Activated B cell treated with CpG ODN at 0.5 μM for 24 hours (primary cell): ENCODE results near the gene STXBP1. TPM values are rescaled to one million over a fixed set of nuclear protein-coding genes. Genes with fewer than 3 reads are reported as not detected.
"Not testable (repeated sequence)": the region's sequence is repeated elsewhere in the genome, so short reads cannot be mapped to it uniquely, and the experiment has no call there.

ENCODE experiments used
- ATAC-seq: fragments of 200-7000 bp; cut with Tn5 transposase; one replicate; pipeline ENCODE4 v1.10.0; 2021; ENCODE audit warnings: low read depth, mild to moderate bottlenecking, moderate library complexity
- CTCF ChIA-PET: fragments of 350-600 bp; sonication (Branson Sonifier 250); formaldehyde crosslinking; loops from one replicate; lab custom pipeline; 2021; ENCODE audit warnings: antibody characterized with exemption; lab: Charles Lee
- POLR2A ChIA-PET: fragments of 350-600 bp; sonication (Branson Sonifier 250); formaldehyde crosslinking; loops from one replicate; lab custom pipeline; 2021; ENCODE audit warnings: antibody characterized with exemption; lab: Charles Lee
- DNase-seq: peaks from one replicate; pipeline ENCODE4 v3.0.0; 2022
- H3K27ac Mint-ChIP-seq: one replicate; pipeline ENCODE4 v1.8.0; 2020; ENCODE audit warnings: mixed read lengths
- H3K27me3 Mint-ChIP-seq: one replicate; pipeline ENCODE4 v1.8.0; 2021; ENCODE audit warnings: mixed read lengths
- H3K36me3 Mint-ChIP-seq: one replicate; pipeline ENCODE4 v1.8.0; 2021; ENCODE audit warnings: low read depth, mixed read lengths
- H3K4me1 Mint-ChIP-seq: one replicate; pipeline ENCODE4 v1.8.0; 2021; ENCODE audit warnings: mixed read lengths
- H3K4me3 Mint-ChIP-seq: one replicate; pipeline ENCODE4 v1.8.0; 2020; ENCODE audit warnings: mild to moderate bottlenecking, mixed read lengths
- H3K9me3 Mint-ChIP-seq: one replicate; pipeline ENCODE4 v1.8.0; 2020; ENCODE audit warnings: mixed read lengths
- CTCF ChIP-seq: fragments of 200-600 bp; IDR thresholded peaks from one replicate; pipeline ENCODE4 v1.8.0; 2022; ENCODE audit warnings: antibody characterized with exemption, mild to moderate bottlenecking
- intact Hi-C: fragments of 100-400 bp; cut with micrococcal nuclease; formaldehyde crosslinking; loops from one replicate; pipeline ENCODE4 v1.15.1; 2024
- total RNA-seq: library from RNA; stranded (reverse); gene quantifications from 2 replicates; pipeline ENCODE4 v1.2.3, GENCODE V29; 2022

STXBP1 gene
- total RNA-seq, 1 donor from 2014 or later: 0.73 TPM

GRCh38 chr9:127608104-127608966, 3.7 kb upstream of the STXBP1 start:
- Mint-ChIP-seq H3K27me3 (peaks cover 32% of the 10 kb centered on the region), H3K4me1 (peaks cover 21% of the 10 kb centered on the region), H3K36me3 (no peaks in the 10 kb centered on the region), H3K27ac (no peak overlapping the region), H3K4me3 (peak overlapping the region; percentile 81), H3K9me3 (no peaks in the 10 kb centered on the region)
- DNase-seq (peak; percentile 67), ATAC-seq (peak; percentile 49)
- intact Hi-C loops: loop anchor here (1.0 to 2.0 kb wide), 2 partner anchors 107 to 158 kb away; partner anchors contain the start of genes LRSAM1, PTRH1 and RPL12
- CTCF ChIA-PET: interaction anchor here (0.7 to 1.4 kb wide), 2 partner anchors 18 to 126 kb away, joined by 3 to 5 read pairs; partner anchors contain the start of gene TOR2A
- POLR2A ChIA-PET: interaction anchor here (0.8 to 1.3 kb wide), 3 partner anchors 108 to 257 kb away, joined by 3 to 6 read pairs (median 3); partner anchors contain the start of genes LRSAM1, RPL12 and TTC16
- no peak for TF ChIP-seq CTCF

GRCh38 chr9:127611603-127611898, 526 bp upstream of the STXBP1 start:
- H3K4me1 Mint-ChIP-seq: peaks cover 25% of the 10 kb centered on the region
- intact Hi-C loops: loop anchor here (5.0 kb wide), 4 partner anchors 44 to 321 kb away; partner anchors contain the start of genes PIP5KL1 and SLC2A8
- H3K27me3 Mint-ChIP-seq: peaks cover 39% of the 10 kb centered on the region
- no peak for TF ChIP-seq CTCF
- H3K36me3 Mint-ChIP-seq: no peaks in the 10 kb centered on the region
- H3K9me3 Mint-ChIP-seq: no peaks in the 10 kb centered on the region
- ChIA-PET POLR2A (interaction anchor here (0.5 to 0.7 kb wide), 2 partner anchors 290 to 1567 kb away, joined by 3 read pairs; partner anchors contain the start of gene IER5L), CTCF (interaction anchor here (1.2 kb wide), 1 partner anchor 123 kb away, joined by 3 read pairs; the partner anchor contains the start of gene TOR2A)
- peak overlapping the region; percentile 90 for H3K4me3 Mint-ChIP-seq
- no peak for DNase-seq
- ATAC-seq: peak; percentile 6
- peak overlapping the region; percentile 56 for H3K27ac Mint-ChIP-seq

- ChIA-PET CTCF (no interaction called here), POLR2A (no interaction called here)
- DNase-seq (peak; percentile 24), ATAC-seq (no peak)
- Mint-ChIP-seq H3K27me3 (peaks cover 37% of the 10 kb centered on the region), H3K36me3 (no peaks in the 10 kb centered on the region), H3K4me1 (peaks cover 21% of the 10 kb centered on the region), H3K4me3 (peak overlapping the region; percentile 73), H3K27ac (no peak overlapping the region), H3K9me3 (no peaks in the 10 kb centered on the region)
- no peak for TF ChIP-seq CTCF
- intact Hi-C loops: loop anchor here (1.0 to 5.0 kb wide), 5 partner anchors 46 to 319 kb away; partner anchors contain the start of genes PIP5KL1, PTRH1 and SLC2A8
Observed at GRCh38 chr9:127612939-127613582, 984 bp downstream of the STXBP1 start.

- Mint-ChIP-seq H3K27ac (no peak overlapping the region), H3K9me3 (no peaks in the 10 kb centered on the region), H3K4me1 (peaks cover 18% of the 10 kb centered on the region), H3K4me3 (peak overlapping the region; percentile 73), H3K27me3 (peaks cover 40% of the 10 kb centered on the region), H3K36me3 (no peaks in the 10 kb centered on the region)
- DNase-seq (no peak), ATAC-seq (no peak)
- CTCF ChIA-PET: no interaction called here
- POLR2A ChIA-PET: no interaction called here
- TF ChIP-seq CTCF: no peak
- intact Hi-C loops: loop anchor here (5.0 kb wide), 4 partner anchors 46 to 319 kb away; partner anchors contain the start of genes PIP5KL1 and SLC2A8
Observed at GRCh38 chr9:127613583-127613954, 1.5 kb downstream of the STXBP1 start.

- intact Hi-C loops: loop anchor here (5.0 kb wide), 4 partner anchors 48 to 317 kb away; partner anchors contain the start of genes PIP5KL1 and SLC2A8
- ATAC-seq: no peak
- peaks cover 32% of the 10 kb centered on the region for H3K27me3 Mint-ChIP-seq
- peaks cover 15% of the 10 kb centered on the region for H3K4me1 Mint-ChIP-seq
- H3K4me3 Mint-ChIP-seq: no peak overlapping the region
- no peak for DNase-seq
- no peak overlapping the region for H3K27ac Mint-ChIP-seq
- TF ChIP-seq CTCF: no peak
- ChIA-PET POLR2A (no interaction called here), CTCF (no interaction called here)
- no peaks in the 10 kb centered on the region for H3K36me3 Mint-ChIP-seq
- no peaks in the 10 kb centered on the region for H3K9me3 Mint-ChIP-seq
Observed at GRCh38 chr9:127614961-127615360, 2.9 kb downstream of the STXBP1 start.

- intact Hi-C loops, ATAC-seq: not testable (repeated sequence)
Observed at GRCh38 chr9:127621339-127621970, 9.4 kb downstream of the STXBP1 start.

More at GRCh38 chr9:127621339-127621970, 9.4 kb downstream of the STXBP1 start:
- CTCF ChIA-PET: interaction anchor here (0.7 kb wide), 1 partner anchor 37 kb away, joined by 3 read pairs; no protein-coding TSS in a partner anchor
- H3K4me1 Mint-ChIP-seq, POLR2A ChIA-PET, H3K4me3 Mint-ChIP-seq, H3K9me3 Mint-ChIP-seq, DNase-seq, H3K27ac Mint-ChIP-seq, H3K36me3 Mint-ChIP-seq: not testable (repeated sequence)
- peaks cover 11% of the 10 kb centered on the region for H3K27me3 Mint-ChIP-seq
